CD4-positive, CD25-positive, alpha-beta regulatory T cell (primary cell): ENCODE data around the gene COG6. TPM values are rescaled to one million over a fixed set of nuclear protein-coding genes. Genes with fewer than 3 reads are reported as not detected.

Source experiments
- ATAC-seq, 2 donors: fragments of 150-1000 bp; cut with Tn5 transposase; one replicate each; pipeline ENCODE4 v1.10.0; 2021; ENCODE audit warnings: low read depth in 2 of 2, moderate number of reproducible peaks in 2 of 2, moderate library complexity in 1 of 2
- DNase-seq, 3 donors: peaks; one replicate each; pipeline versions ENCODE4 v3.0.0 to v3.0.0-alpha.2; 2012 to 2022; ENCODE audit warnings: mixed read lengths in 1 of 3
- H3K27ac ChIP-seq: one replicate; pipeline ENCODE4 v1.7.0; 2013; ENCODE audit warnings: mild to moderate bottlenecking, low read length; ENCODE audit not compliant: insufficient read depth, poor library complexity, severe bottlenecking
- H3K27me3 ChIP-seq: one replicate; pipeline ENCODE4 v1.7.0; 2013; ENCODE audit warnings: low read length; ENCODE audit not compliant: control insufficient read depth, insufficient read depth
- H3K36me3 ChIP-seq: one replicate; pipeline ENCODE4 v1.7.0; 2013; ENCODE audit warnings: mild to moderate bottlenecking, low read length, moderate library complexity; ENCODE audit not compliant: control insufficient read depth, insufficient read depth
- H3K4me1 ChIP-seq: 2 replicates; pipeline ENCODE4 v1.7.0; 2013; ENCODE audit warnings: mild to moderate bottlenecking, low read length; ENCODE audit not compliant: insufficient read depth, control insufficient read depth, poor library complexity, severe bottlenecking
- H3K4me3 ChIP-seq: one replicate; pipeline ENCODE4 v1.7.0; 2013; ENCODE audit warnings: low read depth, mild to moderate bottlenecking, low read length, moderate library complexity
- H3K9me3 ChIP-seq, 2 experiments: 1 replicate in 1 of 2; 2 replicates in 1 of 2; pipeline ENCODE4 v1.7.0; 2013; ENCODE audit warnings: low read length in 2 of 2, mild to moderate bottlenecking in 1 of 2, moderate library complexity in 1 of 2; ENCODE audit not compliant: control insufficient read depth in 2 of 2
- H3K27ac Mint-ChIP-seq, 3 donors: one replicate each; pipeline ENCODE4 v1.8.0; 2020 to 2022; ENCODE audit warnings: mild to moderate bottlenecking in 3 of 3, mixed read lengths in 3 of 3, moderate library complexity in 2 of 3
- H3K27me3 Mint-ChIP-seq: one replicate; pipeline ENCODE4 v1.8.0; 2022; ENCODE audit warnings: mild to moderate bottlenecking, mixed read lengths
- H3K36me3 Mint-ChIP-seq: one replicate; pipeline ENCODE4 v1.8.0; 2020; ENCODE audit warnings: mixed read lengths
- H3K4me1 Mint-ChIP-seq, 4 donors: one replicate each; pipeline ENCODE4 v1.8.0; 2020 to 2022; ENCODE audit warnings: mixed read lengths in 4 of 4, mild to moderate bottlenecking in 1 of 4
- H3K4me3 Mint-ChIP-seq, 4 donors: one replicate each; pipeline ENCODE4 v1.8.0; 2020 to 2022; ENCODE audit warnings: mild to moderate bottlenecking in 4 of 4, mixed read lengths in 4 of 4, moderate library complexity in 3 of 4
- H3K9me3 Mint-ChIP-seq, 7 donors: one replicate each; pipeline ENCODE4 v1.8.0; 2020 to 2022; ENCODE audit warnings: mixed read lengths in 7 of 7, mild to moderate bottlenecking in 3 of 7, moderate library complexity in 2 of 7
- polyA plus RNA-seq, 4 donors: library from polyadenylated mRNA; unstranded; fragments of 300-500 nt; fragmentation: Illumina TruSeq; gene quantifications; one replicate each; pipeline ENCODE4 v1.2.3, GENCODE V29; 2021
- total RNA-seq: library from RNA; stranded (reverse); gene quantifications from one replicate; pipeline ENCODE4 v1.2.3, GENCODE V29; 2022

Gene COG6
- total and polyA plus RNA-seq, 5 donors from 2014 or later = 14.3 to 28.3 (median 20.4) TPM

GRCh38 chr13:39663508-39663907, 8.0 kb downstream of the COG6 start:
- H3K36me3 Mint-ChIP-seq = peaks cover 33% of the 10 kb centered on the region
- ATAC-seq = no peak
- peaks cover 17 to 28% (median 19%) of the 10 kb centered on the region in 4 donors for H3K4me1 Mint-ChIP-seq

GRCh38 chr13:39663958-39664357, 8.5 kb downstream of the COG6 start:
- no peaks in the 10 kb centered on the region for H3K27me3 Mint-ChIP-seq
- H3K9me3 Mint-ChIP-seq = no peaks in the 10 kb centered on the region
- Histone ChIP-seq H3K4me1 (no peaks in the 10 kb centered on the region), H3K27me3 (no peaks in the 10 kb centered on the region), H3K27ac (no peak overlapping the region), H3K4me3 (no peak overlapping the region), H3K9me3 (no peaks in the 10 kb centered on the region), H3K36me3 (peaks cover 28% of the 10 kb centered on the region)
- DNase-seq (no peak), ATAC-seq (peak; percentile 42 to 55)
- peaks cover 33% of the 10 kb centered on the region for H3K36me3 Mint-ChIP-seq
- peak overlapping the region in 1 of 3 donors; percentile 39 for H3K27ac Mint-ChIP-seq
- H3K4me1 Mint-ChIP-seq = peaks cover 12 to 24% (median 15%) of the 10 kb centered on the region in 4 donors
- H3K4me3 Mint-ChIP-seq = no peak overlapping the region

More at GRCh38 chr13:39663508-39663907, 8.0 kb downstream of the COG6 start:
- Mint-ChIP-seq H3K9me3 (no peaks in the 10 kb centered on the region), H3K27ac (no peak overlapping the region), H3K27me3 (no peaks in the 10 kb centered on the region), H3K4me3 (no peak overlapping the region)
- Histone ChIP-seq H3K4me1 (no peaks in the 10 kb centered on the region), H3K27me3 (no peaks in the 10 kb centered on the region), H3K4me3 (no peak overlapping the region), H3K9me3 (no peaks in the 10 kb centered on the region), H3K27ac (no peak overlapping the region), H3K36me3 (peaks cover 26% of the 10 kb centered on the region)
- DNase-seq = no peak

- no peak overlapping the region for H3K27ac Mint-ChIP-seq
- peaks cover 20% of the 10 kb centered on the region for H3K36me3 ChIP-seq
- ATAC-seq (no peak), DNase-seq (no peak)
- peaks cover 4 to 13% (median 12%) of the 10 kb centered on the region in 4 donors for H3K4me1 Mint-ChIP-seq
- H3K27me3 Mint-ChIP-seq = no peaks in the 10 kb centered on the region
- H3K4me1 ChIP-seq = no peaks in the 10 kb centered on the region
- H3K4me3 ChIP-seq = no peak overlapping the region
- peaks cover 26% of the 10 kb centered on the region for H3K36me3 Mint-ChIP-seq
- no peak overlapping the region for H3K27ac ChIP-seq
- H3K4me3 Mint-ChIP-seq = no peak overlapping the region
- no peaks in the 10 kb centered on the region for H3K9me3 ChIP-seq
- no peaks in the 10 kb centered on the region for H3K27me3 ChIP-seq
- no peaks in the 10 kb centered on the region for H3K9me3 Mint-ChIP-seq
Observed at GRCh38 chr13:39665763-39666162, 10.3 kb downstream of the COG6 start.

- ATAC-seq = no peak
- Mint-ChIP-seq H3K4me3 (no peak overlapping the region), H3K36me3 (peaks cover 25% of the 10 kb centered on the region), H3K27me3 (no peaks in the 10 kb centered on the region), H3K4me1 (peaks cover 0 to 5% (median 4%) of the 10 kb centered on the region in 4 donors), H3K27ac (no peak overlapping the region), H3K9me3 (peaks cover 0 to 6% (median 0%) of the 10 kb centered on the region in 7 donors)
- no peak overlapping the region for H3K27ac ChIP-seq
- H3K4me1 ChIP-seq = no peaks in the 10 kb centered on the region
- H3K36me3 ChIP-seq = peaks cover 15% of the 10 kb centered on the region
- no peak overlapping the region for H3K4me3 ChIP-seq
- H3K9me3 ChIP-seq = no peaks in the 10 kb centered on the region
- DNase-seq = no peak
- H3K27me3 ChIP-seq = no peaks in the 10 kb centered on the region
Observed at GRCh38 chr13:39670445-39670844, 15.0 kb downstream of the COG6 start.

- Histone ChIP-seq H3K36me3 (peaks cover 7% of the 10 kb centered on the region), H3K4me1 (no peaks in the 10 kb centered on the region), H3K27ac (no peak overlapping the region), H3K27me3 (no peaks in the 10 kb centered on the region), H3K4me3 (no peak overlapping the region), H3K9me3 (no peaks in the 10 kb centered on the region)
- no peaks in the 10 kb centered on the region for H3K27me3 Mint-ChIP-seq
- peaks cover 0 to 4% (median 2%) of the 10 kb centered on the region in 4 donors for H3K4me1 Mint-ChIP-seq
- peaks cover 13% of the 10 kb centered on the region for H3K36me3 Mint-ChIP-seq
- H3K27ac Mint-ChIP-seq = no peak overlapping the region
- H3K4me3 Mint-ChIP-seq = no peak overlapping the region
- H3K9me3 Mint-ChIP-seq = peaks cover 0 to 6% (median 0%) of the 10 kb centered on the region in 7 donors
- ATAC-seq (no peak), DNase-seq (no peak)
Observed at GRCh38 chr13:39672378-39673132, 17.1 kb downstream of the COG6 start.

- Histone ChIP-seq H3K36me3 (peaks cover 24% of the 10 kb centered on the region), H3K4me3 (no peak overlapping the region), H3K27me3 (no peaks in the 10 kb centered on the region), H3K4me1 (no peaks in the 10 kb centered on the region), H3K27ac (no peak overlapping the region), H3K9me3 (no peaks in the 10 kb centered on the region)
- H3K27ac Mint-ChIP-seq = no peak overlapping the region
- H3K36me3 Mint-ChIP-seq = peaks cover 28% of the 10 kb centered on the region
- H3K4me1 Mint-ChIP-seq = peaks cover 0 to under 1% (median 0%) of the 10 kb centered on the region in 4 donors
- H3K9me3 Mint-ChIP-seq = peaks cover 0 to 6% (median 0%) of the 10 kb centered on the region in 7 donors
- no peak overlapping the region for H3K4me3 Mint-ChIP-seq
- no peak for ATAC-seq
- no peaks in the 10 kb centered on the region for H3K27me3 Mint-ChIP-seq
- DNase-seq = no peak
Observed at GRCh38 chr13:39675904-39676303, 20.4 kb downstream of the COG6 start.

GRCh38 chr13:39676315-39676876, 20.9 kb downstream of the COG6 start:
- H3K9me3 ChIP-seq = no peaks in the 10 kb centered on the region
- DNase-seq (peak; percentile 6 to 76 (median 63)), ATAC-seq (no peak)
- Mint-ChIP-seq H3K4me3 (no peak overlapping the region), H3K27ac (no peak overlapping the region), H3K36me3 (peaks cover 32% of the 10 kb centered on the region), H3K27me3 (no peaks in the 10 kb centered on the region), H3K9me3 (peaks cover 0 to 6% (median 0%) of the 10 kb centered on the region in 7 donors), H3K4me1 (no peaks in the 10 kb centered on the region)
- H3K27me3 ChIP-seq = no peaks in the 10 kb centered on the region
- no peaks in the 10 kb centered on the region for H3K4me1 ChIP-seq
- no peak overlapping the region for H3K4me3 ChIP-seq
- no peak overlapping the region for H3K27ac ChIP-seq
- H3K36me3 ChIP-seq = peaks cover 26% of the 10 kb centered on the region
